GM10266 (cell line): ENCODE measurements around the gene CEPT1.

Experiments used
- DNase-seq: peaks from one replicate; pipeline ENCODE4 v3.0.0; 2012; ENCODE audit errors: extremely low spot score
- CTCF ChIP-seq: IDR thresholded peaks from 2 replicates; pipeline ENCODE4 v1.5.1; 2012; ENCODE audit warnings: mild to moderate bottlenecking, low read depth; ENCODE audit not compliant: control insufficient read depth, insufficient read depth; ENCODE audit errors: missing control alignments

CEPT1 gene

GRCh38 chr1:111163363-111163762, 23.3 kb downstream of the CEPT1 start:
- DNase-seq, result no peak
- no peak for TF ChIP-seq CTCF

GRCh38 chr1:111164151-111164550, 24.1 kb downstream of the CEPT1 start:
- DNase-seq, result no peak
- TF ChIP-seq CTCF, result no peak

- DNase-seq, result no peak
- no peak for TF ChIP-seq CTCF
Observed at GRCh38 chr1:111172463-111172862, 32.4 kb downstream of the CEPT1 start.

DNA sequence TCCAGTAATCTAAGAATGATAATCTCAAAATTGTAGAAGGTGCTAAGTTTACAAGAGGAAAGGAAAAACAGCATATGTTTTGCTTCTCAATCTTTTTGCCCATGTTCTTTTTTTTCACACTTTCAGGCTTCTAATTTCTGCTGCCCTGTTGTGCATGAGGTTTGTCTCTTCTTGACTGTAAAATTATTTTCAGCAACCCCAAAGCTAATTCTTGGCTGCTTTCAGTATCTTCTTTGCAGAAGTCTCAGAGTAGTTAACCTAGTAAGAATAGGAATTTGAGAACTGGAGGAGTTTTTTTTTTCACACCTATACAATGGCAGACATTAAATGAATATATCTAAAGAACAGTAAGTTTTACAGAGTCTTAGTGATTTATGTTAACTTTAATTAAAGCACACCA, 34.0 kb downstream of the CEPT1 start:
- no peak for DNase-seq
- TF ChIP-seq CTCF, result no peak

GRCh38 chr1:111175349-111175748, 35.3 kb downstream of the CEPT1 start:
- TF ChIP-seq CTCF, result no peak
- no peak for DNase-seq

GRCh38 chr1:111176678-111177077, 36.7 kb downstream of the CEPT1 start:
- TF ChIP-seq CTCF, result no peak

GRCh38 chr1:111179968-111180533, 40.0 kb downstream of the CEPT1 start:
- no peak for TF ChIP-seq CTCF

More at GRCh38 chr1:111176678-111177077, 36.7 kb downstream of the CEPT1 start:
- DNase-seq, result no peak

More at GRCh38 chr1:111179968-111180533, 40.0 kb downstream of the CEPT1 start:
- DNase-seq, result no peak
